Stimulated activated CD8-positive, alpha-beta memory T cell treated with anti-CD3 and anti-CD28 coated beads, Interleukin-7, amount 100 ng/mL, for 4 hours (primary cell): Measurements from ENCODE around the gene NEK7.
"Not testable (repeated sequence)": the region's sequence is repeated elsewhere in the genome, so short reads cannot be mapped to it uniquely, and the experiment has no call there.

Source experiments
- DNase-seq, 2 donors: peaks; one replicate each; pipeline ENCODE4 v3.0.0-alpha.2; 2020; ENCODE audit warnings: low read depth in 2 of 2

The NEK7 gene

DNA sequence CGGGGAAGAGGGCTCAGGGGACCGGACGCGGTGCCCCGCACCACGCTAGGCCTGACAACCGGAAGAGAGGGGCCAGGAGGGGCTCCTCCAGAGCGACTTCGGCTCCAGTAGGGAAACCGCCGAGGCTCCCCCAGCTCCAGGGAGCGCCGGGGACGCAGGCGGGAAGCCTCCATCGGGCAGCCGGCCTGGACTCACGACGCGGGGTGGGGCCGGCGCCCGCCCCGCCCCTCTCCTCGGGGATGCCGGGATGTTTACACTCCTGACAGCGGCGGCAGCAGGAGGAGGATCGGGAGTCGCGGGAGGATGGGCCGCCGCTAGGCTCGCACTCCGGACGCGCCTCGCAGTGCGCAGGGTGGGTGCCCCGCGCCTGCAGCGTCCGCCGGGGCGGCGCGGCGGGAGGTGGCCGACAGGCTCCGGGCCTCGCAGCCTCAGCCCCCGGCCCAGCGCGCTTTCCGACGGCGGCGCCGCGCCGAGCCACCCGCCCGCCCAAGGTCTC is at the start of gene NEK7:
NEK7 (plus strand) TSS at position 254 of the 496 bp plus-strand sequence. CDS start 75,583 bp downstream, outside the sequence.
- DNase-seq: peak in 1 of 2 donors; percentile 52

- no peak for DNase-seq
These were observed 49.7 kb upstream of the NEK7 start for GRCh38 chr1:198107091-198107501.

DNA sequence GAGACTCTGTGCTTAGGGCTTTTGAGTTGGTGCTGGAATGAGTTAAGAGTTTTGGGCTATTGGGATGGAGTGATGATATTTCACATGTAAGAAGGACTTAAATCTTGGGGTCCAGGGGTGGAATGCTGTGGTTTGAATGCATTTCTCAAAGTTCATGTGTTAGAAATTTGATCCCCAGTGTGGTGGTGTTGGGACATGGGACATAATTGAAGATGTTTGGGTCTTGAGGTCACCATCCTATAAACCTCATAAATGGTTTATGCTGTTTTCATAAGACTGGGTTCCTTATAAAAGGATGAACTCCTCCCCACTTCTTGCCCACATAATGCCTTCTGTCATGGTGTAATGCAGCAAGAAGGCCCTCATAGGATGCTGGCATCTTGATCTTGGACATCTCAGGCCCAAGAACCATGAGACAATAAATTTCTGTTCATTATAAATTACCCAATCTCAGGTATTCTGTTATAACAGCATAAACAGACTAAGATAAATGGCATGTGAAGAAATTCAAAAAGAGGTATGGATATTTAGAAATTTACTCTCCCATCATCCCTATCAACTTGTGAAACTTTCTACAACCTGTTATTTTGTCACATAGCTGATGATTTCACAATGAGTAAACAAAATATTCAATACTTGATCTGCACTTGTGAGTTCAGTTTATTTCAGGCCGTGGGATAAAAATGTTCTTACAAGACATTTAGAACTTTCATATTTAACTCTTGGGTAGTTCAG is 48.0 kb upstream of the NEK7 start:
- no peak for DNase-seq

DNA sequence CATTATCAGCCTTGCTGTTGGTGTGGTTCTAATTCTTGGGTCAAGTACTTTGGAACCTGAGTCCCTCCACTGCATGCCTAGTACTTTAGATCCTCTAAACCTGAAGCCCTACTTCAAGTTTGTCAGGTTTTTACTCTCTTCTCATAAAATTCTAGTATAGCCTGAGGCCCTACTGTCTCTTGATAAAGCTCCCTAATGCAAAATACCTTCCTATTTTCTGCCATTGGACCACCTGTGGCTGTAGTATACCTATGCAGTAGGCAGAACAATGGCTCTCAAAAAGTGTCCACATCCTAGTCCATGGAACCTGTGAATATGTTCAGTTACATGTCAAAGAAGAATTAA is 47.5 kb upstream of the NEK7 start:
- no peak for DNase-seq

GRCh38 chr1:198113342-198113750 is 43.5 kb upstream of the NEK7 start:
- DNase-seq: no peak

GRCh38 chr1:198116069-198116468 is 40.7 kb upstream of the NEK7 start:
- no peak for DNase-seq

GRCh38 chr1:198116469-198116868 is 40.3 kb upstream of the NEK7 start:
- DNase-seq: no peak

DNA sequence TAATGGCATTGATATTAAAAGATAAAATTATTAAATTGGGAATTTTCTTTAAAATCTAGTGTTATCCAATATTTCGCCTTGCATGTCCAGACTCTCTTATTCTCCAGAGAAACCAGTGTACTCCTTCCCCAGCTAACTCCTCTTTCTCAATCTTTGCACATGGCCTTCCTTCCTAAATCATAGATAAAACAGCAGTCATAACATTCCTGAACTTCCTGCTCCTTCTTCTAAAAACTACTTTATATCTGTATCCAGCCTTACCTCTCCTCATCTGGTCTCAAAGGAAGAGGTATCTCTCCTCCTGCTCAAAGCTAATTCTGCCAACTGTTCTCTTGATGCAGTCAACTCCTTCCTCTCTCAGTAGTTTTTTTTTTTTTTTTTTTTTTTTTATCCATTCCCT is 39.5 kb upstream of the NEK7 start:
- no peak for DNase-seq

GRCh38 chr1:198118134-198118533 is 38.7 kb upstream of the NEK7 start:
- DNase-seq: no peak

- no peak for DNase-seq
These were observed 36.9 kb upstream of the NEK7 start for GRCh38 chr1:198119906-198120305.

DNA sequence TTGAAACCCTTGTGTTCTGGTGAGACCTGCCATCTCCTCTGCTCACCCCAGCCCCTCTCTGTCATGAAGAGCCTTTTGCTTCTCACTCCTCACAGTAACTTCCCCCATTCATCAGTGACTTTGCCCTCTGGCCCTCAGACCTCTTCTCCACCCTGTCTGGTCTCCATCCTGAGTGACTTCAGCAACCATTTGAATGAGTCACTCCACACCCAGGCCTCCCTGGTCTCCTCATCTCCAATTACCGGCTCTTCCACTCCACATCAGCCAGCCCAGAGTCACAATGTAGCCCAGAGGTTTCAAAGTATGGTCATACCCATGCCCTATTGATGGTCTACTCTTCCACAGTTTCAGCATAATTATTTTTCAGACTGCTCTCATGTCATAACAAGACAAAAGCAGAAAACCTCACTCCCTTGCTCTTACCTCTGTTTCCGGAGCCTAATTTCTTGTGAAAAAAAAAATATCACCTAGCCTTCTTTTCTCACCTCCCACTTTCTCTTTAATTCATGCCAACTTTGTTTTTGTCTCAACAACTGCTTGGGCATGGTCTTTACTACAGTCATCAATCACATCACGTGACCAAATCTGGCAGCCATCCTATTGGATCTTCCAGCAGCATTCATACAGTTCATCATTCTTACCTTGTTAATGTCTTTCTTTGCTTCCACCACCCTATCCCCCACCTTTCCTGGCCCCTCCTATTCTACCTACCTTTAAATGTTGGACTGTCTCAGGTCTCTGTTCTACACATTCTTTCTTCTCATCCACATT is 35.6 kb upstream of the NEK7 start:
- DNase-seq: no peak

GRCh38 chr1:198122693-198123092 is 34.1 kb upstream of the NEK7 start:
- no peak for DNase-seq

DNA sequence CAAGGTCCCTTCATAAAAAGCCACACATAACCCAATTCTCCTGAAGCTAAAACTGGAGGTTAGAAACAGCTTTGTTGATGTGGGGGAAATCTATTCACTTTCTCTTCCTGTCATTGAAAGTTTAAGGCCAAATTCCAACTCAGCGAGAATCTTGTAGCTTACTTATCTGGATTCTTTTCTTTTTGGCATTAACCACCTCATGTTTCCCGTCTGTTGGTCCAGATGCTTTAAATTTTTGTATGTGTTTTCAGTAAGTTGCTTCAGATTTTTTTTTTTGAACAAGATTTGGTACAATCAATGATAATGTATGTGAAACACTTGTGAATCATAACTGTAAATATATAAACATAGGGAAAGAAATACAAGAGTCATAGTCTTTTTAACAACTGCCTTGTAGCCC is 33.7 kb upstream of the NEK7 start:
- no peak for DNase-seq

GRCh38 chr1:198124673-198125072 is 32.1 kb upstream of the NEK7 start:
- DNase-seq: no peak

GRCh38 chr1:198125995-198126735 is 30.6 kb upstream of the NEK7 start:
- no peak for DNase-seq

GRCh38 chr1:198128533-198128932 is 28.3 kb upstream of the NEK7 start:
- DNase-seq: no peak

GRCh38 chr1:198130053-198130452 is 26.7 kb upstream of the NEK7 start:
- not testable (repeated sequence) for DNase-seq

GRCh38 chr1:198132060-198132781 is 24.6 kb upstream of the NEK7 start:
- no peak for DNase-seq

DNA sequence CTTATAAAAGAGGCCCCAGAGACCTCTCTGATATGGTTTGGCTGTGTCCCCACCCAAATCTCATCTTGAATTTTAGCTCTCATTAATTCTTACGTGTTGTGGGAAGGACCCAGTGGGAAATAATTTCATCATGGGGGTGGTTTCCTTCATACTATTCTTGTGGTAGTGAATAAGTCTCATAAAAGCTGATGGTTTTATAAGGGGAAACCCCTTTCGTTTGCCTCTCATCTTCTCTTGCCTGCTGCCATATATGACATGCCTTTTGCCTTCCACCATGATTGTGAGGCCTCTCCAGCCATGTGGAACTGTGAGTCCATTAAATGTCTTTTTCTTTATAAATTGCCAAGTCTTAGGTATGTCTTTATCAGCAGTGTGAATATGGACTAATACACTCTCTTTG is 22.5 kb upstream of the NEK7 start:
- no peak for DNase-seq

GRCh38 chr1:198135366-198135765 is 21.4 kb upstream of the NEK7 start:
- DNase-seq: no peak

DNA sequence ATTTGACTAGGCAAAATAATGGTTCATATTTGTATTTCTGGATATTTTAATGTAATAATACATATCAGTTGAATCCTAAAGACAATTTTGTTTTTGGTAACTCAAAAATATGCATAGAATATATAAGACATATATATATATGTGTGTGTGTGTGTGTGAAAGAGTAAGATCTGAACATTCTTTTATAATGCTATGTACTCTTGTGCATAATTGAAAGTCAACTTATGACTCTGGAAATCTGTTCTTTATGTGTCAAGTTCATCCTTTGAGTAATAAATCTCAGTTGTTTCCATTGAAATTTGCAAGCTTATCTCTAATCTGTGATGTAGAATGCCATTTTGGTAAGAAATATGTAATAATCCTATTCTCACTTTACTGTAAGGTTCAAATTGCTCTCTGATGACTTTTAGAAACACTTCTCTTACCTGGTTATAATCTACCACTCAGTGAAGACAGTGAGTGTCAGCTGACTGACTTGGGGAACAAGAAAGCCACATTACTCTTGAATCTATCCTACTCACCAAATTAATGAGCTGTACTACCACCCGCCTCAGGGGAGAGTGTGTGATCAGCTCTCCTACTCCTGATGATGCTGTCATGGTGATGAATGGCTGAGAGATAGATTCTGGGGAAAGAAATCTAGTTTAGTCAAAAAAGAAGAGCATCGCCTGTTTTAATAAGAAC is 15.0 kb upstream of the NEK7 start:
- no peak for DNase-seq
